Measurements from ENCODE around the gene DLK1. TPM values are rescaled to one million over a fixed set of nuclear protein-coding genes. Genes with fewer than 3 reads are reported as not detected.

The DLK1 gene
- total RNA-seq, 2 experiments from 2014 or later: not detected

DNA sequence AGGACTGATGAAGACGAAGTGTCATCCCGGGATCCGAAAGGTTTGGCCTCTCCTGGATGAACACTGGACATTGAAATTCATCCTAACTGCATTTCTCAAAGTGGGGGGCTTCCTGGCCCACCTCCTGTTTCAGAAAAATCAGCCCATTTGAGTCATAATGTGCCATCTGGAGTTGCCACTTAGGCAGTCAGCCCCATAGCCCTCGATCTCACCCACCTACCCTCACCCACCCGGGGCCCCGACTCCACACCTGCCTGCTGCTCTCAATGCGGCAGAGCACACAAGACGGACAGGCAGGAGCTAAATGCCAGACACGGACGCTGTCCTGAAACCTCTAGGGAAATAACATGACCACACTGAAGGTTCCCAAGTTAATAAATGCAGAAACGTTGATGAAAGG, 12.6 kb downstream of the DLK1 start:
- Mint-ChIP-seq H3K9me3 (ENCODE audit: low read depth) (peaks cover 6% of the 10 kb centered on the region), H3K27ac (no peak overlapping the region), H3K36me3 (ENCODE audit: low read depth) (no peaks in the 10 kb centered on the region), H3K4me1 (no peaks in the 10 kb centered on the region), H3K27me3 (peaks cover 2% of the 10 kb centered on the region), H3K4me3 (no peak overlapping the region)
- DNase-seq (no peak), ATAC-seq (no peak)
- intact Hi-C loops (cut with DNase I, micrococcal nuclease): no loop called here
- ChIA-PET CTCF (no interaction called here), POLR2A (no interaction called here)

DNA sequence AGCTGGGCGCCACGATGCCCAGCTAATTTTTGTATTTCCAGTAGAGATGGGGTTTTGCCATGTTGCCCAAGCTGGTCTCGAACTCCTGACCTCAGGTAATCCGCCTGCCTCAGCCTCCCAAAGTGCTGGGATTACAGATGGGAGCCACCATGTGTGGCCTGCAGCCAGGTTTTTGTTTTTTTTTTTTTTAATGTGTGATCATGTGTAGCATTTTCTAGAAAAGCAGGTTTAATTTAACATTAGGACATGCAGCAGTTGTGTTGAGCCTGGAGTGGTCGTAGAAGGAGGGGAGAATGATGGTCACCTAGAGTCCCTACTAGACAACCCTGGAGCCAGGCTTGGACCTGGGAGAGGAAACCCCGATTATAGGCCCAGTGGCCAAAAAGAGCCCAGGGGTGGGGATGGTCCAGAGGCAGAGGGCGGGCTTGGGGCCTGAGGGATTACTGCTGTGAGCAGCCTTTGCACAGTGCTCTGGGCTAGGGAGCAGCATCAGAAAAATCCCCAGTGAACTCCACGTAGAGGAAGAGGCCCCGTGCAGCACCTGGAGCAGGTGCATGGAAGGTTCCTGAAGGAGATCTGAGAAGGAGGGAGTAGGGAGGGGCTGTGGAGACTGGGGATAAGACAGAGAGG, 13.6 kb downstream of the DLK1 start:
- DNase-seq: no peak
- no peaks in the 10 kb centered on the region for H3K36me3 Mint-ChIP-seq (ENCODE audit: low read depth)
- H3K27ac Mint-ChIP-seq: no peak overlapping the region
- ChIA-PET CTCF (no interaction called here), POLR2A (no interaction called here)
- no peaks in the 10 kb centered on the region for H3K4me1 Mint-ChIP-seq
- no peak for ATAC-seq
- no peak overlapping the region for H3K4me3 Mint-ChIP-seq
- peaks cover 2% of the 10 kb centered on the region for H3K27me3 Mint-ChIP-seq
- peaks cover 6% of the 10 kb centered on the region for H3K9me3 Mint-ChIP-seq (ENCODE audit: low read depth)
- intact Hi-C loops (cut with DNase I, micrococcal nuclease): no loop called here

DNA sequence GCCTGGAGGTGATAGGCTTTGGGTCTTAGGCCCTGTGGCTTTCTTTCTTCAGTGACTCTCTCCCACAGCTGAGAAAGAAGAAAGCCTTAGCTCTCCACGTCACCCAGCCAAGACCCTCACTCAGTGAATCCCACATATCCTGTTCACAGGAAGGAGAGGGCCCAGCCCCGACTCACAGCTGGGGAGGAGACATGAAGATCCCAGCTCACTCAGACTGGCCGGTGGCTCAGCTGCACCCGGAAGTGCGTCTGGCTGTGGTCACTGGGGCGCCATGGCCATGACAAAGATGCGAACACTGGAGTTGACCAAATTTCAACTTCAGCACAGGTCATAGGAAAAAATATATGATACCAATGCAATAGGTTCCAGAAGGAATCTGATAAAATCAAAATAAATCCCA, 14.2 kb downstream of the DLK1 start:
- H3K4me1 Mint-ChIP-seq: no peaks in the 10 kb centered on the region
- CTCF ChIA-PET: no interaction called here
- DNase-seq: no peak
- H3K4me3 Mint-ChIP-seq: no peak overlapping the region
- no peak overlapping the region for H3K27ac Mint-ChIP-seq
- ATAC-seq: no peak
- H3K27me3 Mint-ChIP-seq: peaks cover 2% of the 10 kb centered on the region
- no peaks in the 10 kb centered on the region for H3K36me3 Mint-ChIP-seq (ENCODE audit: low read depth)
- intact Hi-C loops (cut with DNase I, micrococcal nuclease): no loop called here
- POLR2A ChIA-PET: no interaction called here
- H3K9me3 Mint-ChIP-seq (ENCODE audit: low read depth): peaks cover 6% of the 10 kb centered on the region

DNA sequence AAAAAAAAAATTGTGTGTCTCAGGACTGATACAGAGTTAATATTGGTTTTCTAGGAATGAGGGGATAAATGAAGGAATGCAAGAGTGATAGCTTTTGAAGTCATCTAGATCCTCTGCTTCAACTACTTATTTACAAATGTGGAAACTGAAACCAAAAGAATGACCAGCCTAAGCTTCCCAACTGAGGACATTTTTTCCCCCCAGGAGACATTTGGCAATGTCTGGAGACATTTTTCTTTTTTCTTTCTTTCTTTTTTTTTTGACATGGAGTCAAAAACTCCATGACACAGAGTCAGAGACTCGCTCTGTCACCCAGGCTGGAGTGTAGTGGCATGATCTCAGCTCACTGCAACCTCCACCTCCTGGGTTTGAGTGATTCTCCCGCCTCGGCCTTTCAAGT, 15.3 kb downstream of the DLK1 start:
- CTCF ChIA-PET: no interaction called here
- POLR2A ChIA-PET: no interaction called here
- no peak overlapping the region for H3K4me3 Mint-ChIP-seq
- no peaks in the 10 kb centered on the region for H3K36me3 Mint-ChIP-seq (ENCODE audit: low read depth)
- ATAC-seq (no peak), DNase-seq (no peak)
- intact Hi-C loops (cut with DNase I, micrococcal nuclease): loop anchor here in 1 of 2 experiments (2.0 kb wide), 1 partner anchor 39 kb away; no protein-coding TSS in a partner anchor
- H3K9me3 Mint-ChIP-seq (ENCODE audit: low read depth): peaks cover 6% of the 10 kb centered on the region
- no peaks in the 10 kb centered on the region for H3K4me1 Mint-ChIP-seq
- no peak overlapping the region for H3K27ac Mint-ChIP-seq
- peaks cover 2% of the 10 kb centered on the region for H3K27me3 Mint-ChIP-seq

DNA sequence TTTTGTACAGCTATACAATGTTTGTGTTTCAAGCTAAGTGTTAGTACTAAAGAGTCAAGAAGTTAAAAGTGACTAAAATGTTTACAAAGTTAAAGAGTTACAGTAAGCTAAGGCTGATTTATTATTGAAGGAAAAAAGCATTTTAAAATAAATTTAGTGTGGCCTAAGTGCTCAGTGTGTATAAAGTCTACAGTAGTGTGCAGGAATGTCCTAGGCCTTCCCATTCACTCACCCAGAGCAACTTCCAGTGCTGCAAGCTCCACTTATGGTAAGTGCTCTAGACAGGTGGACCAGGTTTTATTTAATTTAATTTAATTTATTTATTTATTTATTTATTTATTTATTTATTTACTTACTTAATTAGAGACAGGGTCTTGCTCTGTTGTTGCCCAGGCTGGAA, 19.6 kb downstream of the DLK1 start:
- POLR2A ChIA-PET: no interaction called here
- peaks cover 6% of the 10 kb centered on the region for H3K9me3 Mint-ChIP-seq (ENCODE audit: low read depth)
- no peak for ATAC-seq

DNA sequence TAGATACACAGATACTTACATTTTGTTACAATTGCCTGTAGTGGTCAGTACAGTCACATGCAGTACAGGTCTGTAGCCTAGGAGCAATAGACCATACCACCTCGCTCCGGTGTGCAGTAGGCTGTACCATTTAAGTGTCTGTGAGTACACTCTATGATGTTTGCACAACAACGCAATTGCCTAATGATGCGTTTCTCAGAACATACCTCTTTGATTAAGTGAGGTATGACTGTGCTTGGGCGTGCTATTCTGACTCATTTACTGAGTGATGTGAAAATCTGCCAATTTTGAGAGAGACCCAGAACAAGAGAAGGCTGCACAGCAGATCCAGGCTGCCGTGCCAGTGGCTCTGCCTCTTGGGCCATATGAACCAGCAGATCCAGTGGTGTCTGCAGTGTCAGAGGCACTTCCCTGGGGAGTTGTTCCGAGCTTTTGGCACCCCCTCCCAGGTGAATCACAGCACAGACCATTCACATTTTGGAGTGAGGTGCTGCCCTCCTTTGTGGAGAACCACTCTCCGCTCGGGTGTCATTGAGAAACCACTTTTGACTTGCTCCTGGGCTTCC, 20.4 kb downstream of the DLK1 start:
- intact Hi-C loops (cut with DNase I, micrococcal nuclease): no loop called here
- DNase-seq (no peak), ATAC-seq (peak; percentile 78)
- no peaks in the 10 kb centered on the region for H3K36me3 Mint-ChIP-seq (ENCODE audit: low read depth)
- CTCF ChIA-PET: interaction anchor here (1.0 kb wide), 1 partner anchor 12 kb away, joined by 4 read pairs; no protein-coding TSS in a partner anchor
- POLR2A ChIA-PET: no interaction called here
- no peak overlapping the region for H3K27ac Mint-ChIP-seq
- H3K27me3 Mint-ChIP-seq: peaks cover 5% of the 10 kb centered on the region
- H3K9me3 Mint-ChIP-seq (ENCODE audit: low read depth): peaks cover 3% of the 10 kb centered on the region
- no peak overlapping the region for H3K4me3 Mint-ChIP-seq
- no peaks in the 10 kb centered on the region for H3K4me1 Mint-ChIP-seq

More for the DNA sequence above, 19.6 kb downstream of the DLK1 start:
- intact Hi-C loops (cut with DNase I, micrococcal nuclease): no loop called here
- peaks cover 2% of the 10 kb centered on the region for H3K27me3 Mint-ChIP-seq
- no peaks in the 10 kb centered on the region for H3K4me1 Mint-ChIP-seq
- no peaks in the 10 kb centered on the region for H3K36me3 Mint-ChIP-seq (ENCODE audit: low read depth)
- no peak overlapping the region for H3K4me3 Mint-ChIP-seq
- DNase-seq: no peak
- no peak overlapping the region for H3K27ac Mint-ChIP-seq
- CTCF ChIA-PET: interaction anchor here (1.1 to 1.4 kb wide), 2 partner anchors 9 to 36 kb away, joined by 3 to 5 read pairs; no protein-coding TSS in a partner anchor

DNA sequence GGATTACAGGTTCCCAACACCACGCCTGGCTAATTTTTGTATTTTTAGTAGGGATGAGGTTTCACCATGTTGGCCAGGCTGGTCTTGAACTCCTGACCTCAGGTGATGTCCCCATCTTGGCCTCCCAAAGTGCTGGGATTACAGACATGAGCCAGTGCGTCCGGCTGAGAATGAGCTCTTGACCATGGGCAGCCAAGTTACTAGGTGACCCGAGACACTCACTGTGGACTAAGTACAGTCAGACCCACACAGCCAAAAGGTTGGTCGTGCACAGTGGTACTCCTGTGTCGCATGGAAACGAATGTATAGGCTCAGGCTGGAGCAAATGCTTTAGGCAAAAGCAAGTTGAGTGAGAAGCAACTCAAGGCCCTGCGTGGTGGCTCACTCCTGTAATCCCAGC, 21.0 kb downstream of the DLK1 start:
- POLR2A ChIA-PET: no interaction called here
- intact Hi-C loops (cut with DNase I, micrococcal nuclease): no loop called here
- ATAC-seq (no peak), DNase-seq (no peak)
- Mint-ChIP-seq H3K9me3 (ENCODE audit: low read depth) (peaks cover 2% of the 10 kb centered on the region), H3K4me1 (no peaks in the 10 kb centered on the region), H3K4me3 (no peak overlapping the region), H3K27ac (no peak overlapping the region), H3K36me3 (ENCODE audit: low read depth) (no peaks in the 10 kb centered on the region), H3K27me3 (peaks cover 8% of the 10 kb centered on the region)
- CTCF ChIA-PET: interaction anchor here (1.0 kb wide), 1 partner anchor 11 kb away, joined by 4 read pairs; no protein-coding TSS in a partner anchor

DNA sequence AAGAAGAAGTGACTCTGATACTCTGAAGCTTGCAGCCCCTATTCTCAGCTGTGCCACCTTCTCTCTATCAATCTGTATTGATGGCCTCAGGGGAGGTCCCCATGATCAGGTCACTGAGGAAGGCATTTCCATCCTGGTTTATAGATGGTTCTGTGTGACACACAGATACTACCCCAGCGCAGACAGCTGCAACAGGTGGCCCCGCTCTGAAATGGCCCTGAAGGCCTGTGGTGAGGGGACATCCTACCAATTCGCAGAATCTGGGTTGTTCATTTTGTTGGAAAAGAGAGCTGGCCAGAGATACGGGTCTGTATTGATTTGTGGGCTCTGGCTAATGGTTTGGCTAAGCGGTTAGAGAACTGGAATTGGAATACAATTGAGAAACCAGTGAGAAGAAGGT, 21.7 kb downstream of the DLK1 start:
- H3K9me3 Mint-ChIP-seq (ENCODE audit: low read depth): no peaks in the 10 kb centered on the region
- H3K4me3 Mint-ChIP-seq: no peak overlapping the region
- ATAC-seq (no peak), DNase-seq (no peak)
- ChIA-PET CTCF (interaction anchor here (1.0 kb wide), 1 partner anchor 10 kb away, joined by 4 read pairs; no protein-coding TSS in a partner anchor), POLR2A (no interaction called here)
- H3K36me3 Mint-ChIP-seq (ENCODE audit: low read depth): no peaks in the 10 kb centered on the region
- no peaks in the 10 kb centered on the region for H3K4me1 Mint-ChIP-seq
- intact Hi-C loops (cut with DNase I, micrococcal nuclease): no loop called here
- H3K27ac Mint-ChIP-seq: no peak overlapping the region
- peaks cover 10% of the 10 kb centered on the region for H3K27me3 Mint-ChIP-seq

DNA sequence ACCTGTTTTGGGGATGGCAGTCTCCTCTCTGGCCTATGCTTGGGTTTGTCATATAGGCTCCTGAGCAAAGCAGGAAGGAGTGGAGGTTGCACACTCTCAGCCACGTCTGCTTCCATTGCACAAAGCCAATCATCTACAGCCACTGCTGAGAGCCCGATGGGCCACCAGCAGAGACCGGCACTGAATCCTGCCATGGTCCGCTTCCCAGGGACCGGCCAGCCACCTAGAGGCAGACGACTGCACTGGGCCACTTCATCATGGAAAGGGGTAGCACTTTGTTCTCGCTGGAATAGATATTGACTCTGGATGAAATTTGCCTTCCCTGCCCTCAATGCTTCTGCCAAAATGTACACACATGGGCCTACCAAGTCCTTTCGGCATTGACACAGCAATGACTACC, 22.3 kb downstream of the DLK1 start:
- Mint-ChIP-seq H3K4me3 (no peak overlapping the region), H3K27ac (no peak overlapping the region), H3K9me3 (ENCODE audit: low read depth) (no peaks in the 10 kb centered on the region), H3K27me3 (peaks cover 11% of the 10 kb centered on the region), H3K36me3 (ENCODE audit: low read depth) (no peaks in the 10 kb centered on the region), H3K4me1 (no peaks in the 10 kb centered on the region)
- ATAC-seq (no peak), DNase-seq (no peak)
- intact Hi-C loops (cut with DNase I, micrococcal nuclease): no loop called here
- ChIA-PET CTCF (no interaction called here), POLR2A (no interaction called here)

DNA sequence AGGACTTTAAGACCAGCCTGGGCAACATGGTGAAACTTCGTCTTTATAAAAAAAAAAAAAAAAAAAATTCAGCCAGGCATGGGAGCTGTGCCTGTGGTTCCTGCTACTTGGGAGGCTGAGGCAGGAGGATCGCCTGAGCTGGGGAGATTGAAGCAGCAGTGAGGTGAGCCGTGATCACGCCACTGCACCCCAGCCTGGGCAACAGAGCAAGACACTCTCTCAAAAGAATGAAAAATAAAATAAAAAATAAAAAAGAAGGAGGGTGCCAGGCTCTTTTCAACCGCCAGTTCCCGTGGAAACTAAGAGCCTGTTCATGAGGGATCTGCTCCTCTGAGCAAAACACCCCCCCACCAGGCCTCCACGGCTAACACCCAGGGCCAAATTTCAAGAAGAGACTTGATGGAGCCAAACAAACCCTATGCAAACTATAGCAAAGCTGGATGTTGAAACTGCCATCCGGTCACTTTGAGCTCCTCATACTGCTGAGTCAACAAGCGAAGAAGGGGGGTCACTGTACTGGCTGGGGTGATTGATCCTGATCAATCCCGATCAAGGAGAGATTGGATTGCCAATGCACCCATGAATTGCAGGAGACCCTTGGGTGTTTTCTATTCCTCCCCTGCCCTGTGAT, 23.4 kb downstream of the DLK1 start:
- ChIA-PET CTCF (interaction anchor here (0.9 kb wide), 1 partner anchor 16 kb away, joined by 6 read pairs; no protein-coding TSS in a partner anchor), POLR2A (no interaction called here)
- ATAC-seq: no peak
- no peak for DNase-seq
- intact Hi-C loops (cut with DNase I, micrococcal nuclease): no loop called here
- Mint-ChIP-seq H3K27ac (no peak overlapping the region), H3K4me1 (no peaks in the 10 kb centered on the region), H3K9me3 (ENCODE audit: low read depth) (no peaks in the 10 kb centered on the region), H3K36me3 (ENCODE audit: low read depth) (no peaks in the 10 kb centered on the region), H3K27me3 (peaks cover 14% of the 10 kb centered on the region), H3K4me3 (no peak overlapping the region)

DNA sequence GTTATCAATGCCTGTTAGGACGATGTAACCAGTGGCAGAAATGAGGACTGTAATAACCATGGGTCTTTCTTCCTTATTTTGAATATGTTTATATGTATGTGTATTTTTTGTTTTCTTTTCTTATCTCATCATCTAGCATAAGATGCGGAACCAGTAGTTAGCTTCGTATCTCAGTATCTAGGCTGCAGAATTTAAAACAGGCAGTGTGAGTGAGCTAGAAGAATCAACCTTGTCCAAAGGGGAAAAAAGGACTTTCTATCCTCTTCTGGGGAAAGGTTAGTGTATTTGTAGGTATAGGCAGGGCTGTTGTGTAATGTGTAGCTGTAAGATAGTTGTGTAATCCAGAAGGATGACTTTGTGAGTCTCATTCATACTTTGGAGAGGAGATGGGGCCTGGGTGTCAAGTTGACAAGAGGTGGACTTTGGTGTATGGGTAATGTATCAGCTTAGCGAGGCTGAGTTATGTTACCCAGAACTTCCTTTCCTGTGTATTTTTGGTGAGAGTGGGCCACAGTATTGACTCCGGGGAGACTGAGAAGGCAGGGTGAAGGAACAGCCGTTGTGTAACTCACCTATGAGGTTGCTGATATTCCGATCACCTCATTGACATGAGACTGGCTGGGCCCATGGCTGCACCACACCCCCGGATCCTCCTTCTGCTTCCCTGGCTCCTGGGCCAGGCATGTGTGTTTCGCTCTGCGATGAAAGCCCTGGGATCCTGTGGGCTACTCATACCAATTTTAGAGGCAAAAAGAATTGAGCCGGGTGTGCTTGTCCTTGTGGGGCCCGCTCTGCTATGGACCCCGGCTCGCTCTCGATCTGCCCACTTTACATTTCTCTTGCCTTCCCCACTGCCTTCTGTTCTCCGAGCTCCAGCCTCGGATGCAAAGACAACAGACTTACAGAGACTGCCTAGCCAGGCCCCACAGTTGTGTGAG, 24.3 kb downstream of the DLK1 start:
- ATAC-seq: no peak
- Mint-ChIP-seq H3K4me1 (no peaks in the 10 kb centered on the region), H3K36me3 (ENCODE audit: low read depth) (no peaks in the 10 kb centered on the region), H3K9me3 (ENCODE audit: low read depth) (no peaks in the 10 kb centered on the region), H3K27ac (no peak overlapping the region), H3K4me3 (no peak overlapping the region), H3K27me3 (peaks cover 17% of the 10 kb centered on the region)
- ChIA-PET CTCF (interaction anchor here (0.9 kb wide), 1 partner anchor 17 kb away, joined by 6 read pairs; no protein-coding TSS in a partner anchor), POLR2A (no interaction called here)
- intact Hi-C loops (cut with DNase I, micrococcal nuclease): no loop called here
- no peak for DNase-seq
